ENCODE data around the gene TXNL4A.

GRCh38 chr18:79930020-79930642 is 58.2 kb downstream of the TXNL4A start:
- TF ChIP-seq POLR2A (IDR thresholded peaks at IDR 0.05) (no peak), CTCF (IDR thresholded peaks at IDR 0.05) (no peak)
